Measurements from ENCODE around the gene SPAG8. TPM values are rescaled to one million over a fixed set of nuclear protein-coding genes. Genes with fewer than 3 reads are reported as not detected.

Gene SPAG8
- total and polyA plus RNA-seq, 10 of the 15 experiments (the other 5 are each of a cell fraction or from before 2014, with no cell fraction given) = 0.40 to 1.1 (median 0.72) TPM

GRCh38 chr9:35763181-35763580 is 48.9 kb downstream of the SPAG8 start (continued):
- TF ChIP-seq, protein P1, sequence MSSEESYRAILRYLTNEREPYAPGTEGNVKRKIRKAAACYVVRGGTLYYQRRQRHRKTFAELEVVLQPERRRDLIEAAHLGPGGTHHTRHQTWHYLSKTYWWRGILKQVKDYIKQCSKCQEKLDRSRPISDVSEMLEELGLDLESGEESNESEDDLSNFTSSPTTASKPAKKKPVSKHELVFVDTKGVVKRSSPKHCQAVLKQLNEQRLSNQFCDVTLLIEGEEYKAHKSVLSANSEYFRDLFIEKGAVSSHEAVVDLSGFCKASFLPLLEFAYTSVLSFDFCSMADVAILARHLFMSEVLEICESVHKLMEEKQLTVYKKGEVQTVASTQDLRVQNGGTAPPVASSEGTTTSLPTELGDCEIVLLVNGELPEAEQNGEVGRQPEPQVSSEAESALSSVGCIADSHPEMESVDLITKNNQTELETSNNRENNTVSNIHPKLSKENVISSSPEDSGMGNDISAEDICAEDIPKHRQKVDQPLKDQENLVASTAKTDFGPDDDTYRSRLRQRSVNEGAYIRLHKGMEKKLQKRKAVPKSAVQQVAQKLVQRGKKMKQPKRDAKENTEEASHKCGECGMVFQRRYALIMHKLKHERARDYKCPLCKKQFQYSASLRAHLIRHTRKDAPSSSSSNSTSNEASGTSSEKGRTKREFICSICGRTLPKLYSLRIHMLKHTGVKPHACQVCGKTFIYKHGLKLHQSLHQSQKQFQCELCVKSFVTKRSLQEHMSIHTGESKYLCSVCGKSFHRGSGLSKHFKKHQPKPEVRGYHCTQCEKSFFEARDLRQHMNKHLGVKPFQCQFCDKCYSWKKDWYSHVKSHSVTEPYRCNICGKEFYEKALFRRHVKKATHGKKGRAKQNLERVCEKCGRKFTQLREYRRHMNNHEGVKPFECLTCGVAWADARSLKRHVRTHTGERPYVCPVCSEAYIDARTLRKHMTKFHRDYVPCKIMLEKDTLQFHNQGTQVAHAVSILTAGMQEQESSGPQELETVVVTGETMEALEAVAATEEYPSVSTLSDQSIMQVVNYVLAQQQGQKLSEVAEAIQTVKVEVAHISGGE (CRISPR knock-in tag; IDR thresholded peaks at IDR 0.05) = no peak
- TF ChIP-seq RB1 (IDR thresholded peaks at IDR 0.05; ENCODE audit: borderline replicate concordance) = no peak
- no peak for TF ChIP-seq NBN (IDR thresholded peaks at IDR 0.05)
- TF ChIP-seq ZNF207 (IDR thresholded peaks at IDR 0.05; ENCODE audit: borderline replicate concordance) = no peak
- no peak for TF ChIP-seq EGR1 (IDR thresholded peaks at IDR 0.05; ENCODE audit: borderline replicate concordance in 1 of 2, low read depth in 2 of 2, low read length in 2 of 2)
- no peak for TF ChIP-seq IKZF1 (conservative IDR thresholded peaks at IDR 0.05)
- no peak for TF ChIP-seq BRCA1 (IDR thresholded peaks at IDR 0.05; ENCODE audit: low read depth, low read length)
- no peak for TF ChIP-seq NFYA (IDR thresholded peaks at IDR 0.05; ENCODE audit: borderline replicate concordance, low read depth, low read length)
- TF ChIP-seq, protein P2, sequence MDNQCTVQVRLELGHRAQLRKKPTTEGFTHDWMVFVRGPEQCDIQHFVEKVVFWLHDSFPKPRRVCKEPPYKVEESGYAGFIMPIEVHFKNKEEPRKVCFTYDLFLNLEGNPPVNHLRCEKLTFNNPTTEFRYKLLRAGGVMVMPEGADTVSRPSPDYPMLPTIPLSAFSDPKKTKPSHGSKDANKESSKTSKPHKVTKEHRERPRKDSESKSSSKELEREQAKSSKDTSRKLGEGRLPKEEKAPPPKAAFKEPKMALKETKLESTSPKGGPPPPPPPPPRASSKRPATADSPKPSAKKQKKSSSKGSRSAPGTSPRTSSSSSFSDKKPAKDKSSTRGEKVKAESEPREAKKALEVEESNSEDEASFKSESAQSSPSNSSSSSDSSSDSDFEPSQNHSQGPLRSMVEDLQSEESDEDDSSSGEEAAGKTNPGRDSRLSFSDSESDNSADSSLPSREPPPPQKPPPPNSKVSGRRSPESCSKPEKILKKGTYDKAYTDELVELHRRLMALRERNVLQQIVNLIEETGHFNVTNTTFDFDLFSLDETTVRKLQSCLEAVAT (IDR thresholded peaks at IDR 0.05) = no peak
- no peak for TF ChIP-seq NRF1 (conservative IDR thresholded peaks at IDR 0.05; ENCODE audit: low read depth, low read length)
- no peak for TF ChIP-seq BMI1 (IDR thresholded peaks at IDR 0.05; ENCODE audit: borderline replicate concordance)
- no peak for TF ChIP-seq PML (IDR thresholded peaks at IDR 0.05; ENCODE audit: low read length)
- no peak for TF ChIP-seq BHLHE40 (IDR thresholded peaks at IDR 0.05; ENCODE audit: borderline replicate concordance in 1 of 2, low read depth in 2 of 2, low read length in 1 of 2)

Data from GM12878 (cell line).